ENCODE measurements around the gene TBX3.

The TBX3 gene

GRCh38 chr12:114658002-114658441 lies 26.0 kb downstream of the TBX3 start:
- Histone ChIP-seq H3K9ac (ENCODE audit: low read depth, low read length) (no peak overlapping the region), H3K4me3 (ENCODE audit: low read depth, low read length) (no peak overlapping the region), H3K4me1 (ENCODE audit: control insufficient read depth, insufficient read depth, low read length) (peaks cover 28% of the 10 kb centered on the region), H3K27me3 (ENCODE audit: control insufficient read depth, insufficient read depth, low read length) (peaks cover 11% of the 10 kb centered on the region), H3K9me3 (ENCODE audit: control insufficient read depth, insufficient read depth, low read length) (no peaks in the 10 kb centered on the region), H3K36me3 (ENCODE audit: control insufficient read depth, insufficient read depth, low read length) (no peaks in the 10 kb centered on the region)

- peaks cover 7% of the 10 kb centered on the region for H3K27me3 ChIP-seq (ENCODE audit: control insufficient read depth, insufficient read depth, low read length)
- no peaks in the 10 kb centered on the region for H3K9me3 ChIP-seq (ENCODE audit: control insufficient read depth, insufficient read depth, low read length)
- H3K36me3 ChIP-seq (ENCODE audit: control insufficient read depth, insufficient read depth, low read length): no peaks in the 10 kb centered on the region
- peaks cover 25% of the 10 kb centered on the region for H3K4me1 ChIP-seq (ENCODE audit: control insufficient read depth, insufficient read depth, low read length)
- no peak overlapping the region for H3K4me3 ChIP-seq (ENCODE audit: low read depth, low read length)
- no peak overlapping the region for H3K9ac ChIP-seq (ENCODE audit: low read depth, low read length)
These were observed 26.4 kb downstream of the TBX3 start for GRCh38 chr12:114657597-114657920.

- no peak overlapping the region for H3K9ac ChIP-seq (ENCODE audit: low read depth, low read length)
- no peaks in the 10 kb centered on the region for H3K9me3 ChIP-seq (ENCODE audit: control insufficient read depth, insufficient read depth, low read length)
- no peak overlapping the region for H3K4me3 ChIP-seq (ENCODE audit: low read depth, low read length)
- peaks cover 5% of the 10 kb centered on the region for H3K27me3 ChIP-seq (ENCODE audit: control insufficient read depth, insufficient read depth, low read length)
- peaks cover 25% of the 10 kb centered on the region for H3K4me1 ChIP-seq (ENCODE audit: control insufficient read depth, insufficient read depth, low read length)
- H3K36me3 ChIP-seq (ENCODE audit: control insufficient read depth, insufficient read depth, low read length): no peaks in the 10 kb centered on the region
These were observed 26.9 kb downstream of the TBX3 start for GRCh38 chr12:114656906-114657596.

GRCh38 chr12:114655934-114656749 lies 27.8 kb downstream of the TBX3 start:
- Histone ChIP-seq H3K9ac (ENCODE audit: low read depth, low read length) (no peak overlapping the region), H3K9me3 (ENCODE audit: control insufficient read depth, insufficient read depth, low read length) (no peaks in the 10 kb centered on the region), H3K36me3 (ENCODE audit: control insufficient read depth, insufficient read depth, low read length) (no peaks in the 10 kb centered on the region), H3K4me1 (ENCODE audit: control insufficient read depth, insufficient read depth, low read length) (peaks cover 25% of the 10 kb centered on the region), H3K27me3 (ENCODE audit: control insufficient read depth, insufficient read depth, low read length) (peaks cover 5% of the 10 kb centered on the region), H3K4me3 (ENCODE audit: low read depth, low read length) (no peak overlapping the region)

GRCh38 chr12:114649585-114649984 lies 34.4 kb downstream of the TBX3 start:
- H3K9ac ChIP-seq (ENCODE audit: low read depth, low read length): no peak overlapping the region
- H3K4me1 ChIP-seq (ENCODE audit: control insufficient read depth, insufficient read depth, low read length): peaks cover 2% of the 10 kb centered on the region
- no peaks in the 10 kb centered on the region for H3K27me3 ChIP-seq (ENCODE audit: control insufficient read depth, insufficient read depth, low read length)

GRCh38 chr12:114648711-114649110 lies 35.3 kb downstream of the TBX3 start:
- H3K36me3 ChIP-seq (ENCODE audit: control insufficient read depth, insufficient read depth, low read length): no peaks in the 10 kb centered on the region
- no peak overlapping the region for H3K4me3 ChIP-seq (ENCODE audit: low read depth, low read length)
- H3K9me3 ChIP-seq (ENCODE audit: control insufficient read depth, insufficient read depth, low read length): no peaks in the 10 kb centered on the region
- no peaks in the 10 kb centered on the region for H3K27me3 ChIP-seq (ENCODE audit: control insufficient read depth, insufficient read depth, low read length)
- no peak overlapping the region for H3K9ac ChIP-seq (ENCODE audit: low read depth, low read length)
- H3K4me1 ChIP-seq (ENCODE audit: control insufficient read depth, insufficient read depth, low read length): peaks cover 2% of the 10 kb centered on the region

More at GRCh38 chr12:114649585-114649984, 34.4 kb downstream of the TBX3 start:
- Histone ChIP-seq H3K9me3 (ENCODE audit: control insufficient read depth, insufficient read depth, low read length) (no peaks in the 10 kb centered on the region), H3K4me3 (ENCODE audit: low read depth, low read length) (no peak overlapping the region), H3K36me3 (ENCODE audit: control insufficient read depth, insufficient read depth, low read length) (no peaks in the 10 kb centered on the region)

- no peak overlapping the region for H3K9ac ChIP-seq (ENCODE audit: low read depth, low read length)
- H3K9me3 ChIP-seq (ENCODE audit: control insufficient read depth, insufficient read depth, low read length): no peaks in the 10 kb centered on the region
- H3K36me3 ChIP-seq (ENCODE audit: control insufficient read depth, insufficient read depth, low read length): no peaks in the 10 kb centered on the region
- peaks cover 20% of the 10 kb centered on the region for H3K4me1 ChIP-seq (ENCODE audit: control insufficient read depth, insufficient read depth, low read length)
- H3K4me3 ChIP-seq (ENCODE audit: low read depth, low read length): no peak overlapping the region
- H3K27me3 ChIP-seq (ENCODE audit: control insufficient read depth, insufficient read depth, low read length): peaks cover 4% of the 10 kb centered on the region
These were observed 45.1 kb downstream of the TBX3 start for GRCh38 chr12:114638790-114639435.

- no peak overlapping the region for H3K4me3 ChIP-seq (ENCODE audit: low read depth, low read length)
- no peak overlapping the region for H3K9ac ChIP-seq (ENCODE audit: low read depth, low read length)
- peaks cover 4% of the 10 kb centered on the region for H3K27me3 ChIP-seq (ENCODE audit: control insufficient read depth, insufficient read depth, low read length)
- H3K36me3 ChIP-seq (ENCODE audit: control insufficient read depth, insufficient read depth, low read length): no peaks in the 10 kb centered on the region
- peaks cover 20% of the 10 kb centered on the region for H3K4me1 ChIP-seq (ENCODE audit: control insufficient read depth, insufficient read depth, low read length)
- no peaks in the 10 kb centered on the region for H3K9me3 ChIP-seq (ENCODE audit: control insufficient read depth, insufficient read depth, low read length)
These were observed 47.1 kb downstream of the TBX3 start for GRCh38 chr12:114636723-114637480.

- H3K4me3 ChIP-seq (ENCODE audit: low read depth, low read length): no peak overlapping the region
- no peaks in the 10 kb centered on the region for H3K27me3 ChIP-seq (ENCODE audit: control insufficient read depth, insufficient read depth, low read length)
- H3K9ac ChIP-seq (ENCODE audit: low read depth, low read length): no peak overlapping the region
- no peaks in the 10 kb centered on the region for H3K36me3 ChIP-seq (ENCODE audit: control insufficient read depth, insufficient read depth, low read length)
- H3K9me3 ChIP-seq (ENCODE audit: control insufficient read depth, insufficient read depth, low read length): no peaks in the 10 kb centered on the region
- H3K4me1 ChIP-seq (ENCODE audit: control insufficient read depth, insufficient read depth, low read length): no peaks in the 10 kb centered on the region
These were observed 52.7 kb downstream of the TBX3 start for GRCh38 chr12:114631242-114631641.

- H3K36me3 ChIP-seq (ENCODE audit: control insufficient read depth, insufficient read depth, low read length): no peaks in the 10 kb centered on the region
- no peak overlapping the region for H3K9ac ChIP-seq (ENCODE audit: low read depth, low read length)
- H3K9me3 ChIP-seq (ENCODE audit: control insufficient read depth, insufficient read depth, low read length): no peaks in the 10 kb centered on the region
- no peaks in the 10 kb centered on the region for H3K4me1 ChIP-seq (ENCODE audit: control insufficient read depth, insufficient read depth, low read length)
- no peak overlapping the region for H3K4me3 ChIP-seq (ENCODE audit: low read depth, low read length)
- H3K27me3 ChIP-seq (ENCODE audit: control insufficient read depth, insufficient read depth, low read length): no peaks in the 10 kb centered on the region
These were observed 55.8 kb downstream of the TBX3 start for GRCh38 chr12:114628199-114628598.

- H3K36me3 ChIP-seq (ENCODE audit: control insufficient read depth, insufficient read depth, low read length): no peaks in the 10 kb centered on the region
These were observed 56.6 kb downstream of the TBX3 start for GRCh38 chr12:114627393-114627792.

More at GRCh38 chr12:114627393-114627792, 56.6 kb downstream of the TBX3 start:
- Histone ChIP-seq H3K4me3 (ENCODE audit: low read depth, low read length) (no peak overlapping the region), H3K9ac (ENCODE audit: low read depth, low read length) (no peak overlapping the region), H3K4me1 (ENCODE audit: control insufficient read depth, insufficient read depth, low read length) (no peaks in the 10 kb centered on the region), H3K9me3 (ENCODE audit: control insufficient read depth, insufficient read depth, low read length) (no peaks in the 10 kb centered on the region), H3K27me3 (ENCODE audit: control insufficient read depth, insufficient read depth, low read length) (no peaks in the 10 kb centered on the region)
